Ovary (tissue), 3 donors: ENCODE measurements around the gene SAP30BP.

Experiments
- CTCF ChIP-seq, 3 donors: fragments of 450-650 bp in 2 of 3; fragments of 200-600 bp in 1 of 3; IDR thresholded peaks; one replicate each; pipeline versions ENCODE4 v1.5.1 to v1.8.0; 2016 to 2022; ENCODE audit warnings: antibody characterized with exemption in 3 of 3, mild to moderate bottlenecking in 1 of 3
- EP300 ChIP-seq: sonication (generic); formaldehyde crosslinking; IDR thresholded peaks from one replicate; pipeline ENCODE4 v1.6.1; 2017; ENCODE audit warnings: antibody characterized with exemption
- POLR2A ChIP-seq: fragments of 450-650 bp; IDR thresholded peaks from one replicate; pipeline ENCODE4 v1.6.1; 2017; ENCODE audit warnings: antibody characterized with exemption, mild to moderate bottlenecking, moderate library complexity
- donor health status: DM: no; HTN: no; CAD: no.

GRCh38 chr17:75639327-75639726 lies 27.8 kb upstream of the SAP30BP start:
- TF ChIP-seq POLR2A (no peak), CTCF (IDR thresholded peaks at IDR 0.05) (no peak), EP300 (no peak)
